ENCODE results near the gene OTULINL. TPM values are rescaled to one million over a fixed set of nuclear protein-coding genes. Genes with fewer than 3 reads are reported as not detected.

Gene OTULINL
- total RNA-seq, 1 experiment from 2014 or later, result 54.6 TPM

GRCh38 chr5:14617441-14617840 lies 35.8 kb downstream of the OTULINL start:
- H3F3A ChIP-seq (ENCODE audit: low read length, unreplicated experiment), result no peaks in the 10 kb centered on the region
- H3K27ac ChIP-seq (ENCODE audit: low read length), result no peak overlapping the region
- no peaks in the 10 kb centered on the region for H3K79me2 ChIP-seq (ENCODE audit: low read length)
- peaks cover 39% of the 10 kb centered on the region for H3K36me3 ChIP-seq (ENCODE audit: low read depth, low read length)
- no peak overlapping the region for H3K4me3 ChIP-seq (ENCODE audit: low read length)
- no peak overlapping the region for H3K4me2 ChIP-seq (ENCODE audit: low read length)
- ChIA-PET POLR2A (ENCODE audit: unreplicated experiment) (no interaction called here), CTCF (no interaction called here)
- H3K27me3 ChIP-seq (ENCODE audit: low read length), result no peaks in the 10 kb centered on the region
- no peaks in the 10 kb centered on the region for H3K9me3 ChIP-seq (ENCODE audit: low read length)
- BruUV-seq (replicated peaks), result no TSS peak
- H3K9me2 ChIP-seq (replicated peaks; ENCODE audit: low read length), result no peaks in the 10 kb centered on the region
- TF ChIP-seq EZH2 (IDR thresholded peaks at IDR 0.05; ENCODE audit: low read length, unreplicated experiment) (no peak), EZH2phosphoT487 (IDR thresholded peaks at IDR 0.05; ENCODE audit: borderline replicate concordance, low read length) (no peak)
- TF ChIP-seq, protein P1, sequence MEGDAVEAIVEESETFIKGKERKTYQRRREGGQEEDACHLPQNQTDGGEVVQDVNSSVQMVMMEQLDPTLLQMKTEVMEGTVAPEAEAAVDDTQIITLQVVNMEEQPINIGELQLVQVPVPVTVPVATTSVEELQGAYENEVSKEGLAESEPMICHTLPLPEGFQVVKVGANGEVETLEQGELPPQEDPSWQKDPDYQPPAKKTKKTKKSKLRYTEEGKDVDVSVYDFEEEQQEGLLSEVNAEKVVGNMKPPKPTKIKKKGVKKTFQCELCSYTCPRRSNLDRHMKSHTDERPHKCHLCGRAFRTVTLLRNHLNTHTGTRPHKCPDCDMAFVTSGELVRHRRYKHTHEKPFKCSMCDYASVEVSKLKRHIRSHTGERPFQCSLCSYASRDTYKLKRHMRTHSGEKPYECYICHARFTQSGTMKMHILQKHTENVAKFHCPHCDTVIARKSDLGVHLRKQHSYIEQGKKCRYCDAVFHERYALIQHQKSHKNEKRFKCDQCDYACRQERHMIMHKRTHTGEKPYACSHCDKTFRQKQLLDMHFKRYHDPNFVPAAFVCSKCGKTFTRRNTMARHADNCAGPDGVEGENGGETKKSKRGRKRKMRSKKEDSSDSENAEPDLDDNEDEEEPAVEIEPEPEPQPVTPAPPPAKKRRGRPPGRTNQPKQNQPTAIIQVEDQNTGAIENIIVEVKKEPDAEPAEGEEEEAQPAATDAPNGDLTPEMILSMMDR (conservative IDR thresholded peaks at IDR 0.05; ENCODE audit: low read depth, low read length), result no peak
- DNase-seq (no peak), ATAC-seq (no peak)
- peaks cover 12% of the 10 kb centered on the region for H3K4me1 ChIP-seq (ENCODE audit: insufficient read depth, low read length)
- H4K20me1 ChIP-seq (ENCODE audit: low read length), result no peaks in the 10 kb centered on the region
- H2AFZ ChIP-seq (ENCODE audit: low read length), result no peak overlapping the region
- no peak overlapping the region for H3K9ac ChIP-seq (ENCODE audit: low read length)
- intact Hi-C loops (cut with micrococcal nuclease), result no loop called here

DNA sequence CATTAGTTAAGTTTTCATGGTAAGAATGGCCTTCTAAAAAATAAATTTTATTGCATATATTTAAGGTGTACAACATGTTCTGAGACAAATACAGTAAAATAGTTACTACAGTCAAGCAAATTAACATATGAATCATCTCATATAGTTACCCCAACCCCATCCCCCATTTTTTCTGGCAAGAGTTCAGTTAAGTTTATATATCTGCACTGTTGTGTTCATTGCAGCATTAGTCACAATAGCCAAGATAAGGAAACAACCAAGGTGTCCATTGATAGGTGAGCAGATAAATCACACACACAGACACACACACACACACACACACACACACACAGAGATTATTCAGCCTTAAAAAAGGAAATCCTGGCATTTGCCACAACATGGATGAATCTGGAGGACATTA lies 45.7 kb downstream of the OTULINL start:
- DNase-seq (peak; percentile 84), ATAC-seq (peak; percentile 72)
- Histone ChIP-seq H4K20me1 (ENCODE audit: low read length) (no peaks in the 10 kb centered on the region), H3K9me2 (replicated peaks; ENCODE audit: low read length) (no peaks in the 10 kb centered on the region), H3K4me1 (ENCODE audit: insufficient read depth, low read length) (peaks cover 16% of the 10 kb centered on the region), H3F3A (ENCODE audit: low read length, unreplicated experiment) (peaks cover 5% of the 10 kb centered on the region), H3K9me3 (ENCODE audit: low read length) (no peaks in the 10 kb centered on the region), H3K9ac (ENCODE audit: low read length) (no peak overlapping the region), H2AFZ (ENCODE audit: low read length) (no peak overlapping the region), H3K27ac (ENCODE audit: low read length) (no peak overlapping the region), H3K4me2 (ENCODE audit: low read length) (0 out of 2 replicates have a peak overlapping the region, but pooled peaks have one; percentile 3), H3K79me2 (ENCODE audit: low read length) (no peaks in the 10 kb centered on the region), H3K4me3 (ENCODE audit: low read length) (no peak overlapping the region), H3K27me3 (ENCODE audit: low read length) (no peaks in the 10 kb centered on the region), H3K36me3 (ENCODE audit: low read depth, low read length) (no peaks in the 10 kb centered on the region)
- intact Hi-C loops (cut with micrococcal nuclease), result loop anchor here (2.0 to 5.0 kb wide), 2 partner anchors 44 to 220 kb away; no protein-coding TSS in a partner anchor
- no TSS peak for BruUV-seq (replicated peaks)
- CTCF ChIA-PET, result no interaction called here
- TF ChIP-seq, protein P1 (conservative IDR thresholded peaks at IDR 0.05; ENCODE audit: low read depth, low read length), result no peak
- TF ChIP-seq EZH2 (IDR thresholded peaks at IDR 0.05; ENCODE audit: low read length, unreplicated experiment) (no peak), EZH2phosphoT487 (IDR thresholded peaks at IDR 0.05; ENCODE audit: borderline replicate concordance, low read length) (no peak)
- POLR2A ChIA-PET (ENCODE audit: unreplicated experiment), result no interaction called here

DNA sequence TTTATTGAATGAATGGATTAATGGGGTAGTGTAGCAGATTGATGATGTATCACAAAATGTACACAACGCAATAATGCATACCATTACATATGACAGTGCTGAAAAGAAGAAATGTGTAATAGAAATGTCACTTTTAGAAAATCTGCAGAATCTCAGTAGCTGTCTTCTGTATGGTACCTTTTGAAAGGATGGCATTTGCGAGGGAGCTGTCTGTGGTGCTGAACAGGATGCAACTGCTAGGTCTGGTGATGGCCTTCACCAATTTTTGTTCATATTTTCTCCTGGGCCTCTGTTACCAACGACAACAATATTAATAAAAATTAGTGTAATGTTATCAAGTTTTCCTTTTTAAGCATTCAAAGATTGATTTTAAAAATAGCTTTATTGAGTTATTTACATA lies 46.8 kb downstream of the OTULINL start:
- no peaks in the 10 kb centered on the region for H3K36me3 ChIP-seq (ENCODE audit: low read depth, low read length)
- BruUV-seq (replicated peaks), result no TSS peak
- H3K4me2 ChIP-seq (ENCODE audit: low read length), result no peak overlapping the region
- DNase-seq, result peak; percentile 72
- no peaks in the 10 kb centered on the region for H3K9me2 ChIP-seq (replicated peaks; ENCODE audit: low read length)
- H3K4me3 ChIP-seq (ENCODE audit: low read length), result no peak overlapping the region
- no peaks in the 10 kb centered on the region for H3K79me2 ChIP-seq (ENCODE audit: low read length)
- H3K27me3 ChIP-seq (ENCODE audit: low read length), result no peaks in the 10 kb centered on the region
- H3F3A ChIP-seq (ENCODE audit: low read length, unreplicated experiment), result peaks cover 5% of the 10 kb centered on the region
- CTCF ChIA-PET, result interaction anchor here (0.6 kb wide), 1 partner anchor 288 kb away, joined by 7 read pairs; no protein-coding TSS in a partner anchor
- no peak overlapping the region for H2AFZ ChIP-seq (ENCODE audit: low read length)
- no peak overlapping the region for H3K27ac ChIP-seq (ENCODE audit: low read length)
- intact Hi-C loops (cut with micrococcal nuclease), result loop anchor here (5.0 kb wide), 1 partner anchor 221 kb away; no protein-coding TSS in a partner anchor
- H3K9me3 ChIP-seq (ENCODE audit: low read length), result no peaks in the 10 kb centered on the region
- TF ChIP-seq EZH2 (IDR thresholded peaks at IDR 0.05; ENCODE audit: low read length, unreplicated experiment) (no peak), EZH2phosphoT487 (IDR thresholded peaks at IDR 0.05; ENCODE audit: borderline replicate concordance, low read length) (no peak)
- TF ChIP-seq, protein P1 (conservative IDR thresholded peaks at IDR 0.05; ENCODE audit: low read depth, low read length), result no peak
- no peak overlapping the region for H3K9ac ChIP-seq (ENCODE audit: low read length)
- POLR2A ChIA-PET (ENCODE audit: unreplicated experiment), result interaction anchor here (0.5 kb wide), 1 partner anchor 8 kb away, joined by 3 read pairs; no protein-coding TSS in a partner anchor
- peaks cover 16% of the 10 kb centered on the region for H3K4me1 ChIP-seq (ENCODE audit: insufficient read depth, low read length)
- peak; percentile 42 for ATAC-seq
- H4K20me1 ChIP-seq (ENCODE audit: low read length), result no peaks in the 10 kb centered on the region
